ENCODE measurements around the gene CA7. TPM values are rescaled to one million over a fixed set of nuclear protein-coding genes. Genes with fewer than 3 reads are reported as not detected.

Gene CA7
- total and polyA plus RNA-seq, 4 donors: not detected

DNA sequence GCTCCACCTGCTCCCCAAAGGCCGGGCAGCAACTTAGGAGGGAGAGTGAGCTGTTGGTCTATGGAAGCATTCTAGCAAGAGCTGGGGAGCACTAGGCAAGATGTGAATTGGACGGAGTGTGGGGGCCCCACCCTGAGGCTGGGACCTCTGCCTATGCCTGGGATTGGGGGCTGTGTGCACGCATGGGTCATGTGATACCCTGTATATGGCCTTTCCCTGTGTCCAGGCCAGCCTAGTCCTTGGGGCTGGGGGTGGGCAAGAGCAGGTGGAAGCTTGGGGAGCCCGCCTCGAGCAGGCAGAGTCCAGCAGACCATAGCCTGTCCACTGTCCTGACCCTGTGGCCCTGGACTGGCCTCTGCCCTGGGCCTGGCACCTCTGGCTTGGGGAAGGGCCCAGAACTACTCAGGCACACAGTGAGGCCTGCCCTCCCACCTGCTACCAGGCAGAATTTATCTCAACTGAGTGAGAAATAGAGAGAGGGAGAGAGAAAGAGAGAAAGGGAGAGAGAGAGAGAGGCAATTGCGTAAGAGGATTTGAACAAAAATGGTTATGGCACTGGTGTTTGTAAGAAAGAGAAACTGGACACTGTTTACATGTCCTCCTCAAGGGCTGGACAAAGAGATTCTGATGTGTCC is 55.2 kb downstream of the CA7 start:
- no peak for DNase-seq (ENCODE audit: low spot score)
- 65% methylated on average over 6 of the region's 6 CpGs for WGBS
- H3K36me3 ChIP-seq (ENCODE audit: control insufficient read depth in 4 of 4, insufficient read depth in 3 of 4, low read depth in 1 of 4, low read length in 3 of 4): no peaks in the 10 kb centered on the region
- H3K4me1 ChIP-seq (ENCODE audit: control insufficient read depth in 4 of 4, insufficient read depth in 4 of 4, low read length in 3 of 4): peaks cover 6 to 22% (median 17%) of the 10 kb centered on the region in 4 donors
- peak overlapping the region; percentile 9 to 61 for H3K27ac ChIP-seq (ENCODE audit: low read depth in 1 of 2, low read length in 2 of 2)
- no peaks in the 10 kb centered on the region for H3K27me3 ChIP-seq (ENCODE audit: control insufficient read depth in 4 of 4, insufficient read depth in 4 of 4, low read length in 3 of 4)
- no peak overlapping the region for H3K9ac ChIP-seq (ENCODE audit: low read depth in 1 of 2, low read length in 2 of 2)
- no peak overlapping the region for H3K4me3 ChIP-seq (ENCODE audit: low read depth in 1 of 3, low read length in 3 of 3)
- TF ChIP-seq, protein P1, sequence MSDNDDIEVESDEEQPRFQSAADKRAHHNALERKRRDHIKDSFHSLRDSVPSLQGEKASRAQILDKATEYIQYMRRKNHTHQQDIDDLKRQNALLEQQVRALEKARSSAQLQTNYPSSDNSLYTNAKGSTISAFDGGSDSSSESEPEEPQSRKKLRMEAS (IDR thresholded peaks at IDR 0.05): no peak
- TF ChIP-seq FOXA2 (IDR thresholded peaks at IDR 0.05) (no peak), HNF4A (conservative IDR thresholded peaks at IDR 0.05) (peak; percentile 76 to 82), FOXA1 (IDR thresholded peaks at IDR 0.05) (no peak), EGR1 (IDR thresholded peaks at IDR 0.05; ENCODE audit: low read depth in 2 of 2) (no peak), NR2F2 (IDR thresholded peaks at IDR 0.05) (peak; percentile 39), RAD21 (IDR thresholded peaks at IDR 0.05) (no peak), YY1 (IDR thresholded peaks at IDR 0.05) (no peak), RXRA (IDR thresholded peaks at IDR 0.05) (peak; percentile 58 to 81), HNF4G (IDR thresholded peaks at IDR 0.05) (no peak), SP1 (IDR thresholded peaks at IDR 0.05) (peak; percentile 43), TAF1 (conservative IDR thresholded peaks at IDR 0.05) (no peak), GABPA (IDR thresholded peaks at IDR 0.05 in 1 of 2, conservative IDR thresholded peaks at IDR 0.05 in 1 of 2) (no peak), JUND (IDR thresholded peaks at IDR 0.05) (no peak)
- TF ChIP-seq, protein P2, sequence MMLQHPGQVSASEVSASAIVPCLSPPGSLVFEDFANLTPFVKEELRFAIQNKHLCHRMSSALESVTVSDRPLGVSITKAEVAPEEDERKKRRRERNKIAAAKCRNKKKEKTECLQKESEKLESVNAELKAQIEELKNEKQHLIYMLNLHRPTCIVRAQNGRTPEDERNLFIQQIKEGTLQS (IDR thresholded peaks at IDR 0.05): no peak
- TF ChIP-seq, protein P3, sequence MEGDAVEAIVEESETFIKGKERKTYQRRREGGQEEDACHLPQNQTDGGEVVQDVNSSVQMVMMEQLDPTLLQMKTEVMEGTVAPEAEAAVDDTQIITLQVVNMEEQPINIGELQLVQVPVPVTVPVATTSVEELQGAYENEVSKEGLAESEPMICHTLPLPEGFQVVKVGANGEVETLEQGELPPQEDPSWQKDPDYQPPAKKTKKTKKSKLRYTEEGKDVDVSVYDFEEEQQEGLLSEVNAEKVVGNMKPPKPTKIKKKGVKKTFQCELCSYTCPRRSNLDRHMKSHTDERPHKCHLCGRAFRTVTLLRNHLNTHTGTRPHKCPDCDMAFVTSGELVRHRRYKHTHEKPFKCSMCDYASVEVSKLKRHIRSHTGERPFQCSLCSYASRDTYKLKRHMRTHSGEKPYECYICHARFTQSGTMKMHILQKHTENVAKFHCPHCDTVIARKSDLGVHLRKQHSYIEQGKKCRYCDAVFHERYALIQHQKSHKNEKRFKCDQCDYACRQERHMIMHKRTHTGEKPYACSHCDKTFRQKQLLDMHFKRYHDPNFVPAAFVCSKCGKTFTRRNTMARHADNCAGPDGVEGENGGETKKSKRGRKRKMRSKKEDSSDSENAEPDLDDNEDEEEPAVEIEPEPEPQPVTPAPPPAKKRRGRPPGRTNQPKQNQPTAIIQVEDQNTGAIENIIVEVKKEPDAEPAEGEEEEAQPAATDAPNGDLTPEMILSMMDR (IDR thresholded peaks at IDR 0.05; ENCODE audit: low read depth, low read length, missing input control): no peak
- TF ChIP-seq, protein P4, sequence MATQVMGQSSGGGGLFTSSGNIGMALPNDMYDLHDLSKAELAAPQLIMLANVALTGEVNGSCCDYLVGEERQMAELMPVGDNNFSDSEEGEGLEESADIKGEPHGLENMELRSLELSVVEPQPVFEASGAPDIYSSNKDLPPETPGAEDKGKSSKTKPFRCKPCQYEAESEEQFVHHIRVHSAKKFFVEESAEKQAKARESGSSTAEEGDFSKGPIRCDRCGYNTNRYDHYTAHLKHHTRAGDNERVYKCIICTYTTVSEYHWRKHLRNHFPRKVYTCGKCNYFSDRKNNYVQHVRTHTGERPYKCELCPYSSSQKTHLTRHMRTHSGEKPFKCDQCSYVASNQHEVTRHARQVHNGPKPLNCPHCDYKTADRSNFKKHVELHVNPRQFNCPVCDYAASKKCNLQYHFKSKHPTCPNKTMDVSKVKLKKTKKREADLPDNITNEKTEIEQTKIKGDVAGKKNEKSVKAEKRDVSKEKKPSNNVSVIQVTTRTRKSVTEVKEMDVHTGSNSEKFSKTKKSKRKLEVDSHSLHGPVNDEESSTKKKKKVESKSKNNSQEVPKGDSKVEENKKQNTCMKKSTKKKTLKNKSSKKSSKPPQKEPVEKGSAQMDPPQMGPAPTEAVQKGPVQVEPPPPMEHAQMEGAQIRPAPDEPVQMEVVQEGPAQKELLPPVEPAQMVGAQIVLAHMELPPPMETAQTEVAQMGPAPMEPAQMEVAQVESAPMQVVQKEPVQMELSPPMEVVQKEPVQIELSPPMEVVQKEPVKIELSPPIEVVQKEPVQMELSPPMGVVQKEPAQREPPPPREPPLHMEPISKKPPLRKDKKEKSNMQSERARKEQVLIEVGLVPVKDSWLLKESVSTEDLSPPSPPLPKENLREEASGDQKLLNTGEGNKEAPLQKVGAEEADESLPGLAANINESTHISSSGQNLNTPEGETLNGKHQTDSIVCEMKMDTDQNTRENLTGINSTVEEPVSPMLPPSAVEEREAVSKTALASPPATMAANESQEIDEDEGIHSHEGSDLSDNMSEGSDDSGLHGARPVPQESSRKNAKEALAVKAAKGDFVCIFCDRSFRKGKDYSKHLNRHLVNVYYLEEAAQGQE (IDR thresholded peaks at IDR 0.05): no peak
- TF ChIP-seq, protein P5, sequence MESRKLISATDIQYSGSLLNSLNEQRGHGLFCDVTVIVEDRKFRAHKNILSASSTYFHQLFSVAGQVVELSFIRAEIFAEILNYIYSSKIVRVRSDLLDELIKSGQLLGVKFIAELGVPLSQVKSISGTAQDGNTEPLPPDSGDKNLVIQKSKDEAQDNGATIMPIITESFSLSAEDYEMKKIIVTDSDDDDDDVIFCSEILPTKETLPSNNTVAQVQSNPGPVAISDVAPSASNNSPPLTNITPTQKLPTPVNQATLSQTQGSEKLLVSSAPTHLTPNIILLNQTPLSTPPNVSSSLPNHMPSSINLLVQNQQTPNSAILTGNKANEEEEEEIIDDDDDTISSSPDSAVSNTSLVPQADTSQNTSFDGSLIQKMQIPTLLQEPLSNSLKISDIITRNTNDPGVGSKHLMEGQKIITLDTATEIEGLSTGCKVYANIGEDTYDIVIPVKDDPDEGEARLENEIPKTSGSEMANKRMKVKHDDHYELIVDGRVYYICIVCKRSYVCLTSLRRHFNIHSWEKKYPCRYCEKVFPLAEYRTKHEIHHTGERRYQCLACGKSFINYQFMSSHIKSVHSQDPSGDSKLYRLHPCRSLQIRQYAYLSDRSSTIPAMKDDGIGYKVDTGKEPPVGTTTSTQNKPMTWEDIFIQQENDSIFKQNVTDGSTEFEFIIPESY (IDR thresholded peaks at IDR 0.05): no peak
- no peaks in the 10 kb centered on the region for H3K9me3 ChIP-seq (ENCODE audit: control insufficient read depth in 4 of 4, low read length in 3 of 4)
